ENCODE results near the gene SLC22A3.
"Not testable (repeated sequence)": the region's sequence is repeated elsewhere in the genome, so short reads cannot be mapped to it uniquely, and the experiment has no call there.

The SLC22A3 gene

DNA sequence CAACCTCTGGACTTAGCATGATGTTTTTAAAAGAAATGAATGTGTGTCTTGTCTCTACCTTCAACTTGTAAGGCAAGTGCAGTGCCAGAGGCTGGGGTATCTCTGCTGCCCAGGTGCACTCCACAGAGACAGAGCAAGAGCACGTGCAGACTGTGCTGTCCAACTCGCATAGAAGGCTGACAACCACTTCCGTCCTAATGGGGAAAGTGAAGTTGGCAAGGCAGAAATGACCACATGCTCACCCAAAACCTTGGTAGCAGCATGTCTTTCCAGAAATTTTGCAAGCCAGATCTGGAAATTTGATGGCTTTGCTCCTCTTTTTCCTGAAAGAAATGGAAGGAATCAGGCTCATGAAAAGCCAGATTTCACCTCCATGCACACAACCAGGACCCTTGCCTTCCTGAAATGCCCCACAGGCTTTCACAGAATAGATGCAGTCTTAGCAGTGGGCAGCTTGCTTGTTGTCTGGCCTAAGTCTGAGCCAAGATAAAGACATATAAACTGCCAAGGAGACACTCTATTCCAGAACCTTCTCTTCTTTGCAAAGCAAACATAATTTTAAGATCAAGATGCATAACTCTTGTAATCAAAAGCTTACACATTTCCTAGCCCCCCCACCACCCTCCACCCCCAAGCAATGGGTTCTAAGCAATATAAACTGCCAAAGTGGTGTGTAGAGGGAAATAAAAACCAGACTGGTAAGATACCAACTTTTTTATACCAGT, 26.8 kb downstream of the SLC22A3 start:
- no peak for DNase-seq (ENCODE audit: low read depth)

DNA sequence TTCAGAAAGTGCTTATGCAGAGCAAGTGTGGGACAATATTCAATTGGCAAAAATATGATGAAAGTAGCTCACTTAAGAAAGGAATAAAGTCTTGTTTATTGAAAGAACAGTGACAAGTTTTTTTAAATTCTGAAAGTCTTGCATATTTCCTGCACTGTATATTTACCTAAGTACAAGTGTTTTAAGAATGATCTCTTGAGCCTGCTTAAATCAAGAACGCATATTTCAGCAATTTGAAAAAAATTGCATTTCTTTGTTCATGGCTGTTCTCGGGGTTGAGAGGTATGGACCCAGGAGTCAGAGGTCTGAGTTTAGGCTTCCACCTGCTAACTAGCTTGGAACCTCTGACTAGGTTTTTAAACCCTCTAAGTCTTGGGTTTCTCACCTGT, 27.4 kb downstream of the SLC22A3 start:
- DNase-seq (ENCODE audit: low read depth) = no peak

DNA sequence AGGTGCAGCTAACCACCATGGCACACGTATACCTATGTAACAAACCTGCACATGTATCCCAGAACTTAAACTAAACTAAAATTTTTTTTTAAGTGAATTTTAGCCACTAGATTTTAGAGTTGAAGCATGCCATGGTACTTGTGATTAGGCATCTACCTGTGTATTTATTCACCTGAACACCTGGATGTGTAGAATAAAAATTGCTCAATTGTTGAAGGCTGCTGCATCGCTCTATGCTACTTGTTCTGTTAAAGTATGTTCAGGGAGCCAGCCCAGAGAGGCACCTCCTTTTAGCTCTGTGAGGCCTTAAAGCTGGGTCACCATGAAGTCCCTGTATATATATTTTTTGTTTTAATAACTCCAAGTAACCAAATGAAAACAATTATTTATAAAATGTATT, 28.3 kb downstream of the SLC22A3 start:
- no peak for DNase-seq (ENCODE audit: low read depth)

DNA sequence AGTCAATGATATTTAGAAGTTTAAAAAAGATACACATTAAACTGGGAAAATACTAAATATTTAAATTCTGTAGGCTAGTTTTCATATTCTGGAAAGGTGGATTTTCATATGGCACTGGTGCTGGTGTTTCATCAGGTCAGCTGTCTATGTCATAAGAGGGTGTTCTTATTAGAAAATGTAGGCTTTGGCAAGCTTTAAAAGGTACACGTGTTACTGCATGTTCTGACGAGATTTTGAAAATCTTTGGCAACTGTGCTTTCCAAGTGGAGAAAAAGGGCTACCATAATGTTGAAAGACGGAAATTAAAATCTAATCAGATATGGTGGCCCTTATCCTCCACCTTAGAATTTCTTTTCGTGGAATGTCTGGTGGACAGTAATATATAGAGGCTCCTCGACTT, 30.0 kb downstream of the SLC22A3 start:
- DNase-seq (ENCODE audit: low read depth) = no peak

DNA sequence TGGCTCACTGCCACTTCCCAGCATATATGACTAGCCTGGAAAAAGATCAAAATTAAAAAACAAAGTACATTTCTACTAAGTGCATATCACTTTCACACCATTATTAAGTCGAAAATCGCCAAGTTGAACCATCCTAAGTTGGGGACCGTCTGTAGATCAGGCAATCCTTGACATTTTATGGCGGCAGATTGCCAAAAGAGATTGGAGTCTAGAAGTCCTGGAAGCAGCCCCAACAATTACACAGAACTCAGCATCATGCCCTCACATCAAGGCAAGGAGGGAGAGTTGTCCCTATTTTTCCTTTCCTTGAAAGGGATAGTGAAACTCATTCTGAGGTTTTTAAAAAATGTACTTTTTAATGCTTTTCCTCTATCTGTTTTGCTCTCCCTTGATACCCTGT, 30.7 kb downstream of the SLC22A3 start:
- DNase-seq (ENCODE audit: low read depth) = no peak

DNA sequence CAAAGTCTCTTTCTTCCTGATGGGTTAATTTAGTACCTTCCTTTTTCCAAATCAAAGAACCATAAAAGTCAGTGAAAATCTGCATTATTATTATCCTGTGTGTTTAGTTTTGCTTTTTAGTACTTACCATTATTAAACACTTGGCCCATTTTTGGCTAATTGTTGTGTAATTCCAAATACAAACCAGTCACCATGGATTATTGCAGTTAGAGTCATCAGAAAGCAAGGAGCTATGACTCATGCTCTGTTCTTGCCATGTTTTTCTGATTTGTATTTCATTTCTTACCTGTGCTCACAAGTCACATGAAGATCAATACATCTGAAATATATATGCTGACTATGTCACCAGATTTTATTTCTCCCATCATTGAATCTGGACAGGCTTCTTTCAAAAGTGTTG, 31.3 kb downstream of the SLC22A3 start:
- DNase-seq (ENCODE audit: low read depth) = peak; percentile 1

DNA sequence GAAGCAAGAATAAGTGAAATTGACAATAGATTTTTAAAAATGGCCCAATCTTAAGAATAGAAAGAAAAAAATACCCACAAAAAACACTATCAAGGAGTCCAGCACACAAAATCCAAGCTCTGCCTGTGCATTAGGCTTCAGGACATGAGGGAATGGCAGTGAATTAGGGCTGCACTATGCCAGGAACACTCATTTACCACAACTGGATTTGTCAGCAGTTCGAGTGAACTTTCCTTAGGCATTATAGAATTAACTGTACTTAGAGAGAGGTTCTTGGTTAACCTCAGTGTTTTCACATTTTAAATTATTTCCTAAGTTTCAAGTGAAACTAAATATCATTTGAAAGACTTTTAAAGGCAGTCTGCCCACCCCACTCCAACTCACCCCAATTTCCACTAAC, 34.8 kb downstream of the SLC22A3 start:
- DNase-seq (ENCODE audit: low read depth) = no peak

DNA sequence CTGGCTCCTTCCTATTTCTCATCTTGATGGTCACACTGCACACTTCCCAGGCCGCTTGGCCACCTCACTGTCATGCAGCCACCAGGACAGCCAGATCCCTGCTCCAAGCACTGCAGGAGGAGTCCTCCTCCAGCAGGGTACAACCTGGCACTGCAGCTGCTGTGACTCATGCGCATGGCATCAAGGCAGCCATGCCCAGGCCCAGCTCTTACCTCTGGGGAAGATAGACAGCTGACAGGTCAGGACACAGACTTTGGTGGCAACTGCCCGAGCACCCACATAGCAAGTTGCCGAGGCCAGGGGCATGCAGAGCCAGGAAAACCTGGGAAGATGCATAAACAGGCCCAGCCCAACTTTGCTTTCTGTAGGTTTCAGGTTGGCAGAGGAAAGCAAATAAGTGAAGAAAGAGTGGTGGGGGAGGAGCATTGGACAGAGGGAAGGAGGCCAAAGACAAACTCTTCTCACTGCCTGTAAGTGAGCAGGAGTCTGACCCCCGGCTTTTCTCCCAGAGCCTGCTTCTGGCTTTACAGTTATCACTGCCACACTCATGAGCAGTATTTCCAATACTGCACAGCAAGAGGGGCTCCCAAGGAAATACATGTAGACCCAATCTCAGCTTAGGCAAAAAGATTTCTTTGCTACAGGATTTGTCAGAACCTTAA, 38.8 kb downstream of the SLC22A3 start:
- DNase-seq (ENCODE audit: low read depth) = no peak

DNA sequence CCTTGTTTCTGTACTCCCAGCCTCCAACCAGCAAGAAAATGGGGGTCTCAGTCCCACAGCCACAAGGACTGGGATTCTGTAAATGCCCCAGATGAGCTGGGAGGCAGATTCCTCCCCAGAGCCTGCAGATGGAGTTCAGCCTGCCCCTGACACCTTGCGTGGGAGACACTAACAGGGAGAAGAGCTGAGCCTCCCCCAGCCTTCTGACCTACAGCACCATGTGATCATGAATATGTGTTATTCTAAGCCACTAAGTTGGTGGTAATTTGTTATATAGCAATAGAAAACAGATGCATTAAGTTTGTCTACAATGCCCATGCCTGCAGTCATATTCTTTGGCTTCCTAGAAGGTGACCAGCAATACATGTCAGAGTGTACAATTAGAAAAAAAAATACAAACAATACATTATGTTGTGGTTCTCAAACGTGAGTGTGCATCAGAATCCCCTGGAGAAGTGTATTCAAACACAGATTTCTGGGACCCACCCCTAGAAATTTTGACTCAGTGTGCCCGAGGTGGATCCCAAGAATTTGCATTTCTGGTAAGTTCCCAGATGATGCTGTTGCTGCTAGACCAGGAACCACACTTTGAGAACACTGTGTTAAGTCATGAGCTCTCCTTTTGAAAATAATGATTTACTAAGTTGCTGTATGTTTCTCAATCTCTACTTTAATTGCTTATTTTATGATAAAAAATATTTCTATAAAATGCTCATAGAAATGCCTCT, 39.9 kb downstream of the SLC22A3 start:
- DNase-seq (ENCODE audit: low read depth) = no peak

DNA sequence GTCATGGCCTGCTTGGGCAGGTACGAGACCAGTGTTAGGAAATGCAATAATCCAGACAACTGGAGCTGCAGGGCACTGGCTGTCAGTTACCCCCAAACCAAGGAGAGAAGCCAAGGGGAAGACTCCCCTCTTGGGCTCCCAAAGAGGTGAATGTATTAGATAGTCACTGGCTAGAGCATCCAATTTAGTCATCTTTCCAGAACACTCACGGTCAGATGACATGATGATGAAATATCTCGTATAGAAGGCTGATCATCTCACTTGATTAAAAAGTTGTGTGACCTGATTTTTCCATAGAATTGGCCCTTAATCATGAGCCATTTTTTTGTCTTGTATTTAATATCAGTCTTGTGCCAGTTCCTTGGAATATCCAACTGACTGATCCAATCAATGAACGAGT, 40.7 kb downstream of the SLC22A3 start:
- no peak for DNase-seq (ENCODE audit: low read depth)

DNA sequence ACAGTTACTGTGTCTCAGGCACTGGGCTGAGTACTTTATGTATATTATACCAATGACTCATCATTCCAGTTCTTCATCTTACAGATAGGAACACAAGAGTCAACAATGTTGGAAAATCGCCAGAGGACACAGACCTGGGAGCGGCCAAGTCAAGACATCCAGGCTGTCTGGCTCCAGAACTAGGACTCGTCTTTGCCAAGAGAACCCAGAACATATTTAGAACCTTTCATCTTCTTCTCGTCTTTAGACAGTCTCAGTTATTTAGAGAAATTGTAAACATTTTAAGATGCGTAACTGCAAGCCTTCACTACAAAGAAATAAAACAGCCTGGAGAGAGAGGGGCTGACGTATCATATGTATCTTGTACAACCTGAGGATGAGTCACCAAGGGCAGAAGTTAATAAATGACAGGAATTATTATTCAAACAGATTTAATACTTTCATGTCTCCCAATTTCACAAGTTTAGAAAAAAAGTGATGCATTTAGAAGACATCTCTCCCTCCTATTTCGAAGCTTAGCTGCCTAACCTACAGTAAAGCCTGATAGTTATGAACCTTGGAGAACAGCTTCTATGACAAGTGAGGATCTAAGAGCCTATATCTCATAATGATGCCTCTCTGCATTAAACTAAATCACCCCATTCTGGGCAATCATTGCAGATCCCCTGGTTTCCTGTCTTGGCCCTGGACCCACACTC, 43.4 kb downstream of the SLC22A3 start:
- DNase-seq (ENCODE audit: low read depth) = no peak

DNA sequence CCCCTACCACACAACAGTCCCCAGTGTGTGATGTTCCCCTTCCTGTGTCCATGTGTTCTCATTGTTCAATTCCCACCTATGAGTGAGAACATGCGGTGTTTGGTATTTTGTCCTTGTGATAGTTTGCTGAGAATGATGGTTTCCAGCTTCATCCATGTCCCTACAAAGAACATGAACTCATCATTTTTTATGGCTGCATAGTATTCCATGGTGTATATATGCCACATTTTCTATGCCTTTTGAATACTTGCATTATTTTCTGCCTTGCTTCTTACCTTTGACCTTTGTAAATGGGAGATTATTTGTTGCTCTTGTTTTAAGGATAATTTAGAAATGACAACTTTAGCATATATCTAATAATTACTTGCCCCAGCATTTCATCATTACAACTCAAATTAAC, 45.3 kb downstream of the SLC22A3 start:
- not testable (repeated sequence) for DNase-seq (ENCODE audit: low read depth)

DNA sequence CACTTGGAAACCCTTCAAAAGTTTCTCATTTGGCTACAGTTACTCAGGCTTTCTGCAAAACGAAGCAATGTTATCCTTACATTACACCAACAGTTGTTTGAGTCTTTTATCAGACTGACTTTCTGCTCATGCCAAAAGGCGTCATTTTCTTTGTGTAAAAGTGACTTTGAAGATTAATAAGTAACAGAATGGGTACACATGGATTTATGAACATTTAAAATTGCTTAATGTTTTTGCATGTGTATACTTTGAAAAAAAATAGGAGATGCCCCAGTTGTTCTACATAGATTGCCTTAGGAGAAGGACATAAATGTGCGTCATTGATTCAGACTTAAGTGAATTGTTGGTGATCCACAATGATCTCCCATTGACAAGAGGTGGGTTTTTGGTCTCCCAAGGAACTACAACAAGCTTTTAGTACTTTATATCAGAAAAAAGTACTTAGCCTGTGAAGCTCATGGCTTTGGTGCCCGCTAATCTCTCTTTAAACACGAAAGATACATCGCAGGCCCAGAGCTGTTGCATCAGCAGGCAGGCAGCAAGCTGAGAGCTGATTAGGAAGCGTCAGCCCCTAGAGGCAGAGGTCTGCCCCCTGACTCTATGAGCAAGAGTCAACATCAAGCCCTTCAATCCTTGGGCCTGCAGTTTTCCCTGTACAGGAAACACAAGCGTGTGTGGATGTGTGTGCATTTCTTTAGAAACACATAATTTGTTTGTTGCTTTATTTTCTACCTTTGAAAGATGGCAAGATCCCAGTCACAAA, 45.9 kb downstream of the SLC22A3 start:
- no peak for DNase-seq (ENCODE audit: low read depth)

DNA sequence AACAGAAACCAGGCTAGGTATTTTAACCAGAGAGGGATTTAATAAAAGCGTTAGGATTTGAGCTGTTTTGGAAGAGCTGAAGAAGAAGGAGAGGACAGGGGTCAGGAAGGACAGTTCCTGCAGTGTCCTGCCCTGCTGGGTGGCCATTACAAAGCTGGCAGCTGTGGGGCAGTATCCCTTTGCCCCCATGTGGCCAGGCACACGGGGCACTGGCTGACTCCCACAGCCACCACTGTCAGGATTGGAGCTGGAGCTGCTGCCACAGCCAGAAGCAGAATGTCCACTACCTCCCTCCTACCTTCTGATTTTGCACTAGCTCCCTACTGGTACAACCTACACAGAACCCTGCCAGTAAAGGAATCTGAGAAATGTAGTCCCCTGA, 46.5 kb downstream of the SLC22A3 start:
- no peak for DNase-seq (ENCODE audit: low read depth)

DNA sequence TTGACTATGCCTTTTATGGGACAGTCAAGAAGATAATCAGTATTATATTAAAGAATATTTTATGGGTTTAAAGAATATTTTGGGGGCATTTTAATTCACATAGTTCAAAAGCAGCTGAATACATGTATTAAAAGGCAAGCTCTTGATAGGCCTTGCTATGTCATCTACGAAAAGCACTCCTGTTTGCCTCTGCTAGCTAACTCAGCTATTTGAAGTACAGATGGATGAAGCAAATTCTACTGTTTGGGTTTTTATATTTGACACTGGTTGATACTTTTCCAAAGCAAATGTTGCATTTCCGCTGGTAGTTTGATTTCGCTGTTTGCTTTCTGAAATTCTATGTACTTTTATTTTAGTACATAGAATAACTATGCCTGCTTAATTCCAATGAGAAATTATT, 47.0 kb downstream of the SLC22A3 start:
- DNase-seq (ENCODE audit: low read depth) = no peak

DNA sequence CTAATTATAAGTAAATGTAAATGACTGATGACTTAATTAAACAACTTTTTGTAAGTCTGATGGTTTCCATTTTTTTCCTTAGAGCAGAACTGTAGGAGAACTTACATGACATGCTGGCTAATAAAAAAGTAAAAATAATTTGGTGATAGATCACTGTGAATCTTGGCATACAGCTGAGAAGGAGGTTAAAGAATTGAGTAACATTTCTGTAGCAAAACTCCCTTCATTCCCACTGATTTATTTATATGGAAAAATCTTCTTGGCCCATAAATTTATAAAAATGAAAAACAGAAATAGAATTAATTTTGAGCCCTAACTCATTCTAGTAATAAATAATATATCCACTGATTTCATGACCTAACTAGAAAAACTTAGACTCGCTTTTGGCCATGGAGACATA, 48.1 kb downstream of the SLC22A3 start:
- no peak for DNase-seq (ENCODE audit: low read depth)

DNA sequence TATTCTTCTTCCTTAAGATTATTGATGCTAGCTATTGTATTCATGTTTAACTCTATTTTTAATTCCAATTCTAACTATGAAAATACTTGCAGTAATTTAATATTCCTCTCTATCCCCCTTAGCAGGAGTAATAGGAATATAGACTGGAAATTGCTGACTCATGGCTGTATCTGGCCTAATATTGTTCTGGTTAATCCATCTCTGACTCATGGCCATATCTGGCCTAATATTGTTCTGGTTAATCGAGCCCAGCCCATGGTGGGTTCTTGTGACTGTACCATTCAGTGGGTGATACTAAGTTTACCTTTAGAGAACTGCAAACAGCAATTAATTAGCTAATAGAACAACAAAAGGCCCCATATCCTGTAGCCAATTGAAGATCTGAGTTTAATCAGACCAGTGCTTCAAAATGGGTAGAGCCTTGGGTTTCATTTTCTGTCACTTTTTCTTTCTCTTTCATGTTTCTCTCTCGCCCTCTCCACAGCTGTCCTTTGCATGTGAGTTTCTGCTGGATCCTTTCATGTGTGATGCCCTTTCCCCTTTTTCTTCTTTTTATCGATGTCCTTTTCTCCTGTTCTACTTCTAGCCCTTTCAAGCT, 50.6 kb downstream of the SLC22A3 start:
- DNase-seq (ENCODE audit: low read depth) = no peak

DNA sequence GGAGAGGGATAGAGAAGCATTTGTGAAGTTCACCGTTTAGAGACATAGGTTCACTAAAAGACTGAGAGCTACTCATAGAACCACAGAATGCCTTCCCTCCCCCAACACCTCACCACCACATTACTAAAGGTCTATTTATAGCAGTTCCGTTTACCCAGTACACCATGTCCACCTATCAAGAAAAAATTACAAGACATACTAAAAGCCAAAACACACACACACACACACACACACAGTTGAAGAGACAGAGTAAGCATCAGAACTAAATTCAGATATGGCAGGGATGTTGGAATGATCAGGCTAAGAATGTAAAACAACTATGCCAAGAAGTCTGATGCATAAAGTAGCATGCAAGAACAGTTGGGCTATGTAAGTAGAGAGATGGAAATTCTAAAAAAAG, 52.3 kb downstream of the SLC22A3 start:
- DNase-seq (ENCODE audit: low read depth) = no peak

DNA sequence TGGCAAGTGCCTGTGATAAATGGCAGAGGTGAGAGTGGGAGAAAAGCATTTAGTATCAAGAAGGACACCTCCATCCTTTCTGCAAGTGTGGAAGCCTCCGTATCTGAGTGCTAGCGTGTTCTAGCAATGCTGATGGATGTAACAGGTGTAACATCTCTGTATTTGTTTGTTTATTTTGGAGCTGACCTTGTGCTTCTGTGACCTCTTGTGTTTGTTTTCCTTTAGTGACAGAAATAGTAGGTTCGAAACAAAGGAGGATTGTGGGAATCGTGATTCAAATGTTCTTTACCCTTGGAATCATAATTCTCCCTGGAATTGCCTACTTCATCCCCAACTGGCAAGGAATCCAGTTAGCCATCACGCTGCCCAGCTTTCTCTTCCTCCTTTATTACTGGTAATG, 60.4 kb downstream of the SLC22A3 start:
- no peak for DNase-seq (ENCODE audit: low read depth)

DNA sequence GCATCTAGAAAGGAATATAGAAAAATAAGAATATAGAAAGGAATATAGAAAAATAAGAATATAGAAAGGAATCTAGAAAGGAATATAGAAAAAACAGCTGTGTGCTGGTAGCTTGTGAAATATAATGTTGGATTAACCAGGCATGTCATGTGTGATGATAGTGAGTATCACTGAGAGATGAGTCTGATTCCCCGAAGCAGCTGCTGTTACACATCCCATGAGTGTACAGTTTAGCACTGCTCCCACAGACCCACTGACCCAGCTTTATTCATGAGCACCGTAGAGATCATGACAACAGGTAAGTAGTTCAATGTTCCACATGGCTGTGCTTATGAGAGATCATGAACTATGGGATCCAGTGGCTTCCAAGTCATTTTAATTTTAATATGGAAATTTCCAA, 64.8 kb downstream of the SLC22A3 start:
- DNase-seq (ENCODE audit: low read depth) = no peak

DNA sequence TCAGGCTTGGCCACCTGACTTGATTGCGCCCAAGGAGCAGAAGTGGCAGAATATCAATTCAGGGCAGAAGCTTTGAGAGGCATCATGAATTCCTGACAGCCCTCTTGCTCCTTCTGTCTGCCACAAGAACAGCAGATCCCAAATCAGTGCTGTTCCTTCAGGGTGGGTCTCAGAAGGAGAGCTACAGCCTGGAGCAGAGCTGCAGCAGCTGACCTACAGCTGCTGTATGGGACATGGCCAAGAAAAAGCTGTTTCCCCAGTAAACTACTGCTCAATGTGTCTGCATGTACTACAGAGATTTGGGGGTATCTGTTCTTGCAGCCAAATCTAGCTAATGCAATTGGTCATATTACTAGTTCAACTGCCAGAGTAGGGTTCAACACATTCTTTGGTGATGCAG, 69.0 kb downstream of the SLC22A3 start:
- no peak for DNase-seq (ENCODE audit: low read depth)

DNA sequence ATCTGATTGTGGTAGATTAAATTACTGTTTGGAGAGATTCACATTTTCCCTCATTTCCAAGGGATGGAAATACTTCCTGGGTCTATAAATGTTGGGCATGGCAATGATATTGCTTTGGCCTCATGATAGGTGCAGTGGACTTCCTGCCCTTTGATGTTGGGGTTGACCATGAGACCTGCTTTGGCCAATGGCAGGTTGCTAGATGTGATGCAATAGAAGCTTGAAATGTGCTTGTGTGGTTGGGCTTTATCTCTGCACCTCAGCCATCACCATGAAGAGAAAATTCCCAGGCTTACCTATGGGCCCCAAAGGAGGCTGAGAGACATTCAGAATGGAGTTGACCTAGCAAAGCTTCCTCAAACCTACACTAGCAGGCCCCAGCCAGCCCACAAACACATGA, 69.4 kb downstream of the SLC22A3 start:
- no peak for DNase-seq (ENCODE audit: low read depth)
